ENCODE results near the gene LAGE3. TPM values are rescaled to one million over a fixed set of nuclear protein-coding genes. Genes with fewer than 3 reads are reported as not detected.

The LAGE3 gene
- total RNA-seq, 1 donor from 2014 or later: 20.0 TPM

DNA sequence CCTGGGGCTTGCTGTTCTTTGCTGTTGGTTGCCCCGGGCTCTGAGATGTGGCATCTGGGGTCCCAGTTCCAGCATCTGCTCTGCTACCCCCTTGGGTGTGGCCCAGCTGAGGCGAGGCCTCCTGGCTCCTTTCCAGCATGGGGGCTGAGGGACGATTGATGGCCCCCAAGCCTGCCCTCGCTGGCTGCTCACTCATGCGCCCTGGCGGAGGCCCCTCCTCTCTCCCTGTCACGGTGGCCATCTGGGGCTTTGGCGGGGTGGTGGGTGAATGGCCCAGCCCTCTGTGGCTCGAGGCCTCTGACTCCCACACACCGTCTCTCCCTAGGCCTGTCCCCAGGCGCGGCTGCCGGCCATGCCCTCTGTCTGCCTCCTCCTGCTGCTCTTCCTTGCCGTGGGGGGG lies 19.2 kb downstream of the LAGE3 start:
- H3K4me3 ChIP-seq (ENCODE audit: insufficient read depth, low read depth, low read length): peak overlapping the region; percentile 81
- TF ChIP-seq EZH2 (IDR thresholded peaks at IDR 0.05; ENCODE audit: insufficient read depth, low read length) (no peak), CTCF (IDR thresholded peaks at IDR 0.05; ENCODE audit: insufficient read depth, low read depth, low read length) (no peak)
- no peak for DNase-seq (ENCODE audit: low read depth)
- no peaks in the 10 kb centered on the region for H3K36me3 ChIP-seq (ENCODE audit: insufficient read depth, low read length)
- H3K9me3 Mint-ChIP-seq (ENCODE audit: unreplicated experiment): no peaks in the 10 kb centered on the region
- H3K4me1 ChIP-seq (ENCODE audit: insufficient read depth, low read length): peaks cover 4% of the 10 kb centered on the region
- no peak overlapping the region for H2AFZ ChIP-seq (ENCODE audit: low read depth, low read length)
- H3K9ac ChIP-seq (ENCODE audit: low read length): peak overlapping the region; percentile 81
- H4K20me1 ChIP-seq (ENCODE audit: insufficient read depth, low read length): peaks cover 45% of the 10 kb centered on the region
- H3K27ac ChIP-seq (ENCODE audit: low read depth, low read length): no peak overlapping the region
- no peak overlapping the region for H3K27ac Mint-ChIP-seq (ENCODE audit: unreplicated experiment)
- peaks cover 50% of the 10 kb centered on the region for H3K79me2 ChIP-seq (ENCODE audit: insufficient read depth, low read length)
- no peaks in the 10 kb centered on the region for H3K9me3 ChIP-seq (ENCODE audit: insufficient read depth, low read depth, low read length)
- no peaks in the 10 kb centered on the region for H3K36me3 Mint-ChIP-seq (ENCODE audit: low read depth, unreplicated experiment)
- H3K27me3 Mint-ChIP-seq (ENCODE audit: low read depth, unreplicated experiment): no peaks in the 10 kb centered on the region
- no peak for FAIRE-seq
- no peaks in the 10 kb centered on the region for H3K27me3 ChIP-seq (ENCODE audit: insufficient read depth, low read length)
- peak overlapping the region; percentile 91 for H3K4me2 ChIP-seq (ENCODE audit: low read length)
- no peaks in the 10 kb centered on the region for H3K4me1 Mint-ChIP-seq (ENCODE audit: low read depth, unreplicated experiment)
- peak overlapping the region; percentile 88 for H3K4me3 Mint-ChIP-seq (ENCODE audit: unreplicated experiment)

GRCh38 chrX:154458954-154459778 lies 19.9 kb downstream of the LAGE3 start:
- no peaks in the 10 kb centered on the region for H3K4me1 Mint-ChIP-seq (ENCODE audit: low read depth, unreplicated experiment)
- H3K4me3 Mint-ChIP-seq (ENCODE audit: unreplicated experiment): peak overlapping the region; percentile 88
- Histone ChIP-seq H3K36me3 (ENCODE audit: insufficient read depth, low read length) (no peaks in the 10 kb centered on the region), H3K4me3 (ENCODE audit: insufficient read depth, low read depth, low read length) (peak overlapping the region; percentile 81), H4K20me1 (ENCODE audit: insufficient read depth, low read length) (peaks cover 45% of the 10 kb centered on the region), H2AFZ (ENCODE audit: low read depth, low read length) (no peak overlapping the region), H3K4me2 (ENCODE audit: low read length) (peak overlapping the region; percentile 91), H3K27me3 (ENCODE audit: insufficient read depth, low read length) (no peaks in the 10 kb centered on the region), H3K4me1 (ENCODE audit: insufficient read depth, low read length) (peaks cover 4% of the 10 kb centered on the region), H3K27ac (ENCODE audit: low read depth, low read length) (no peak overlapping the region), H3K9ac (ENCODE audit: low read length) (peak overlapping the region; percentile 81), H3K79me2 (ENCODE audit: insufficient read depth, low read length) (peaks cover 50% of the 10 kb centered on the region), H3K9me3 (ENCODE audit: insufficient read depth, low read depth, low read length) (no peaks in the 10 kb centered on the region)
- H3K9me3 Mint-ChIP-seq (ENCODE audit: unreplicated experiment): peaks cover 2% of the 10 kb centered on the region
- peak overlapping the region; percentile 53 for H3K27ac Mint-ChIP-seq (ENCODE audit: unreplicated experiment)
- FAIRE-seq (peak; percentile 9), DNase-seq (ENCODE audit: low read depth) (no peak)
- H3K27me3 Mint-ChIP-seq (ENCODE audit: low read depth, unreplicated experiment): no peaks in the 10 kb centered on the region
- TF ChIP-seq EZH2 (IDR thresholded peaks at IDR 0.05; ENCODE audit: insufficient read depth, low read length): no peak
- TF ChIP-seq CTCF (IDR thresholded peaks at IDR 0.05; ENCODE audit: insufficient read depth, low read depth, low read length): no peak
- H3K36me3 Mint-ChIP-seq (ENCODE audit: low read depth, unreplicated experiment): peaks cover 5% of the 10 kb centered on the region
